BJ (cell line): ENCODE results near the gene OSGIN1. TPM values are rescaled to one million over a fixed set of nuclear protein-coding genes. Genes with fewer than 3 reads are reported as not detected.

ENCODE experiments used
- CTCF ChIA-PET: fragments of 350-600 bp; formaldehyde crosslinking; extraction: SDS; loops from one replicate; lab custom pipeline; 2021; ENCODE audit warnings: antibody characterized with exemption, inconsistent platforms; lab: Yijun Ruan, JAX
- POLR2A ChIA-PET: fragments of 300-600 bp; sonication (Branson Sonifier 250); formaldehyde crosslinking; extraction: SDS; loops from one replicate; lab custom pipeline; 2021; ENCODE audit warnings: antibody characterized with exemption; lab: Charles Lee
- DNase-seq: peaks from one replicate; pipeline ENCODE4 v3.0.0-alpha.2; 2011; ENCODE audit warnings: low read depth
- H3K27me3 ChIP-seq: 2 replicates; pipeline ENCODE4 v1.6.0; 2011; ENCODE audit warnings: low read length; ENCODE audit not compliant: control insufficient read depth, insufficient read depth
- H3K36me3 ChIP-seq: 2 replicates; pipeline ENCODE4 v1.5.1; 2011; ENCODE audit warnings: low read length; ENCODE audit not compliant: control insufficient read depth, insufficient read depth
- H3K4me3 ChIP-seq: 2 replicates; pipeline ENCODE4 v1.5.1; 2011; ENCODE audit warnings: low read depth, mild to moderate bottlenecking, control low read depth, low read length
- CTCF ChIP-seq: IDR thresholded peaks from 2 replicates; pipeline ENCODE4 v1.5.1; 2011; ENCODE audit warnings: low read depth, mild to moderate bottlenecking, control low read depth, inconsistent platforms, low read length, moderate library complexity; ENCODE audit not compliant: insufficient read depth
- polyA plus RNA-seq: library from polyadenylated mRNA; depleted of rRNA; stranded (reverse); fragments of >200 nt; gene quantifications from 2 replicates; pipeline ENCODE4 v1.2.3, GENCODE V29; 2011

Gene OSGIN1
- polyA plus RNA-seq, 1 experiment, result 5.1 TPM

- H3K4me3 ChIP-seq, result no peak overlapping the region
- no peaks in the 10 kb centered on the region for H3K27me3 ChIP-seq
- no peak for TF ChIP-seq CTCF
- CTCF ChIA-PET, result interaction anchor here (1.3 to 5.6 kb wide), 2 partner anchors 13 to 43 kb away, joined by 3 to 46 read pairs; no protein-coding TSS in a partner anchor
- POLR2A ChIA-PET, result no interaction called here
- no peak for DNase-seq
- H3K36me3 ChIP-seq, result peaks cover 27% of the 10 kb centered on the region
Measured at GRCh38 chr16:83914091-83914710, 38.8 kb upstream of the OSGIN1 start.

GRCh38 chr16:83915081-83915480, 38.0 kb upstream of the OSGIN1 start:
- ChIA-PET CTCF (interaction anchor here (5.6 kb wide), 1 partner anchor 12 kb away, joined by 46 read pairs; no protein-coding TSS in a partner anchor), POLR2A (no interaction called here)
- H3K27me3 ChIP-seq, result no peaks in the 10 kb centered on the region

GRCh38 chr16:83915491-83915890, 37.5 kb upstream of the OSGIN1 start:
- no peak for TF ChIP-seq CTCF
- H3K4me3 ChIP-seq, result no peak overlapping the region
- no peaks in the 10 kb centered on the region for H3K27me3 ChIP-seq
- H3K36me3 ChIP-seq, result peaks cover 25% of the 10 kb centered on the region
- POLR2A ChIA-PET, result no interaction called here
- no peak for DNase-seq
- CTCF ChIA-PET, result interaction anchor here (5.6 kb wide), 1 partner anchor 12 kb away, joined by 46 read pairs; no protein-coding TSS in a partner anchor

More at GRCh38 chr16:83915081-83915480, 38.0 kb upstream of the OSGIN1 start:
- DNase-seq, result no peak
- TF ChIP-seq CTCF, result no peak
- Histone ChIP-seq H3K36me3 (peaks cover 25% of the 10 kb centered on the region), H3K4me3 (no peak overlapping the region)

GRCh38 chr16:83917152-83918120, 35.6 kb upstream of the OSGIN1 start:
- Histone ChIP-seq H3K36me3 (peaks cover 21% of the 10 kb centered on the region), H3K27me3 (no peaks in the 10 kb centered on the region), H3K4me3 (no peak overlapping the region)
- ChIA-PET CTCF (interaction anchor here (1.0 kb wide), 1 partner anchor 9 kb away, joined by 8 read pairs; no protein-coding TSS in a partner anchor), POLR2A (no interaction called here)
- TF ChIP-seq CTCF, result no peak
- DNase-seq, result no peak

DNA sequence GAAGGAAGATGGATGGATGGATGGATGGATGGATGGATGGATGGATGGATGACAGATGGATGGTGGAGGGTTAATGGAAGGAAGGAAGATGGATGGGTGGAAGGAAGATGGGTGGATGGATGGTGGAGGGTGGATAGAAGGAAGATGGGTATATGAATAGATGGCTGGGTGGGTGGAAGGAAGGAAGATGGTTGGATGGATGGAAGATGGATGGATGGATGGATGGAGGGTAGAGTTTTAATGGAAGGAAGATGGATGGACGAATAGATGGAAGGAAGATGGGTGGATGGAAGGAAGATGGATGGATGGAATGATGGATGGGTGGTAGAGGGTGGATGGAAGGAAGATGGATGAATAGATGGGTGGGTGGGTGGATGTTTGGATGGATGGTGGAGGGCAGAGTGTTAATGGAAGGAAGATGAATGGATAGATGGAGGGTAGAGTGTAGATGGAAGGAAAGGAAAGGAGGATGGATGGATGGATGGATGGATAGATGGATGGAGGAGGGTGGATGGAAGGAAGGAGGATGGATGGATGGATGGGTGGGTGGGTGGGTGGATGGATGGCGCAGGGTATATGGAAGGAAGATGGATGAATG, 32.0 kb upstream of the OSGIN1 start:
- H3K27me3 ChIP-seq, result no peaks in the 10 kb centered on the region
- ChIA-PET POLR2A (no interaction called here), CTCF (no interaction called here)
- TF ChIP-seq CTCF, result no peak
- no peak for DNase-seq
- H3K36me3 ChIP-seq, result peaks cover 13% of the 10 kb centered on the region
- H3K4me3 ChIP-seq, result no peak overlapping the region
